DMS153 treated with DMSO at 0.1 percent for 48 hours (cell line): ENCODE data around the gene KLHL10.
"Not testable (repeated sequence)": the region's sequence is repeated elsewhere in the genome, so short reads cannot be mapped to it uniquely, and the experiment has no call there.

Experiments
- DNase-seq: peaks from one replicate; lab custom pipeline; 2025; ENCODE audit not compliant: unreplicated experiment; lab: John Stamatoyannopoulos, UW

The KLHL10 gene

DNA sequence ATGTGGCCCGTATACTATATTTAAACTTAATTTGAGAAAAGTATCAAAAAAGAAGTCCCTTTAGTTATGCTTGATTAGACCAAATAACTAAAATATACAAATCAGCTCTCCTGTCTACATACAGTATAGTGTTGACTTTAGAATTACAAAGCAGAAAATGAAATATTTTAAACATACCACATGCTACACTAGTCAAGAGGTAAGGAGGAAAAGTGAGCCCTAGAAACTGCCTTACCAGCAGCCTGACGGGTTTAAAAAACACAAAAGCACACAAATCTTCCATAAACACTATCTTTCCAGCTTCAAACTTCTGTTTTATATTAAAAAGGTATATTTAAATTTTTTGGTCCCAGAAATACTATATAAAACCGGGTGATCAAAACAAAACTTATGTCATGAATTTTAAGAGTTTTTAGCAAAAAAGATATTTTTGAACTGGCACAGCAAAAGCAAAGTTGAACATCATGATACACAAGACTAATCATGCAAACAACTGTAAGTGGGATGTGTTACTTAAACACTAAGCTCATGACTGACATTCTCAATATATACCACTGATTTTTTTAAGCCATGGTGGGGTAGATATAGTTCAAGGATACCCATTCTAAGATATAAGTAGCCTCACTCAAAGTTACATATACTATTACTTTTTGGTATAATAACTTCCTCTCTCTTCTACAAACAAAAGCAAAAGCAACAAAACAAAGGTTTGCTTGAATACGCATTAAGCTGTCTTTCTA, 11.8 kb downstream of the KLHL10 start:
- DNase-seq, result no peak

GRCh38 chr17:41851382-41851781, 13.8 kb downstream of the KLHL10 start:
- not testable (repeated sequence) for DNase-seq

GRCh38 chr17:41860254-41860931, 22.8 kb downstream of the KLHL10 start:
- no peak for DNase-seq

DNA sequence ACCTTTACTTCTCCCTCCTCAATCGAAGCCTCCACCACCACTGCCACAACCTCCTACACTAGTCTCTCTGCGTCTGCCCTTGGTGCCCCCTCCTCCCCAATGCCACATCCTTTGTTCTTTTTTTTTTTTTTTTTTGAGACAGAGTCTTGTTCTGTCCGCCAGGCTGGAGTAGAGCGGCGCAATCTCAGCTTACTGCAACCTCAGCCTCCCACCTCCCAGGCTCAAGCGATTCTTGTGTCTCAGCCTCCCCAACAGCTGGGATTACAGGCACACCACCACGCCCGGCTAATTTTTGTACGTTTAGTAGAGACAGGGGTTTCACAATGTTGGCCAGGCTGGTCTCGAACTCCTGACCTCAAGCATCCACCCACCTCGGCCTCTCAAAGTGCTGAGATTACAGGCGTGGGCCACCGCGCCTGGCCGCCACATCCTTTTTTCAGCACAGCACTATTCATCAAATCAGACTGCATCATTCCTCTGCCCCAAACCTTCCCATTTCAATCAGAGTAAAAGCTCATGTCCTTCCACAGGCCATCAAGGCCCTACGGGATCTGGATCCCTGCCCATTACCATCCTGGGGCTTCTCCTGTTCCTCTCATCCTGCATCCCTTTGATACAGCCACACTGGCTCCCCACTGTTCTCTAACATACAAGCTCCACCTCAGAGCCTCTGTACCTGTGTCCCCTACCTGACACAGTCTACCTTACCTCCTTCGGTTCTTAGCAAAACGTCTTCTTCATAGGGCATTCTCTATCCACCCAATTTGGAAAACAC, 25.6 kb downstream of the KLHL10 start:
- DNase-seq, result no peak

DNA sequence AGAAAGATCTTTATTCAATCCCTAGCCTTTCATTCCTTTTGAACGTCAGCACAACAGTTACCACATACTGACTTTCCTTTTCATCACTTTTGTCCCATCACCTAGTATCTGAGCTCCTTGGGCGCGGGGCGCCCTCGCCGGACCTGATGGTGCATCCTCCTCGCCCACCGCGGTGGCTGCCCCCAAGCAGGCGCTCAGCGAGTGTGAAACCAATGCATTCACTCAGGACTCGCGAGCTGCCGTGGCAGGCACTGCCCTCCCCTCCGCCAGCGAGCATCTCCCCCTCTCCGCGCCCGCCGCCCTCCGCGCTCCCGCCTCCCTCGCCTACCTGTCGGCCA, 26.8 kb downstream of the KLHL10 start:
- DNase-seq, result no peak

DNA sequence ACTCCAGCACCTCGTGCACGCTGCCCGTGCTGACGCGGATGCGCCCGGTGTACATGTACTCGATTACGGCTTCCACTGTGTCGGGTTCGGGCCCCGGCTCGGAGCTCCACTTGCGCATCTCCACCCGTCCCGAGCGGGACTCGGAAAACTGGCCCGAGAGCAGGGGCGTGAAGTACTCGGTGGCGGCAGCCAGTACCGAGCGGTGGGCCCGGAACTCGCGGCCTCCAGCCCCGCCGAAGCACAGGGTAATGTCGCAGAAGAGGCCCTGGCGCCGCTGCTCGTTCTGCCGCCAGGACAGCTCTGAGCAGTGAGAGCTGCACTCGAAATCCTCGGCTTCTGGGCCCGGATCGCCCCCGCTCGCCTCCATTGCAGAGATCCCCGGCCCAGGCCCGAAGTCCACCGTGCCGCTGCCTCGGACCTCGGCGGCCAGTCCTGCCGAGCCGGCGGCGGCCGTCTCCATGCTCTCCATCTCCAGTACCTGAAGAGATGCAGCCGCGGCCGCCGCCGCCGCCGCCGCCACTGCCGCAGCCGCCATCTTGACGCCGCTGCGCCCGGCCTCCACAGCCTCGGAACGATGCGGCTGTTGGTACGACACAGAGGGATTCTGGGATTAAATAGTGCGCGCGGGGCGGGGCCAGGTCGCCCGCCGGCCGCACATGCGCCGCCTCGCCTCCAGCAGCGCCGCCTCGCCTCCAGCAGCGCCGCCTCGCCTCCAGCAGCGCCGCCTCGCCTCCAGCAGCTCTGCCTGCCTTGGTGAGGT, 27.4 kb downstream of the KLHL10 start, which contains the start of gene KLHL11:
Gene KLHL11, minus strand, starts transcription at position 588 of the 760 bp plus-strand sequence. Its CDS starts 53 bp downstream, at position 535.
- peak; percentile 61 for DNase-seq

- no peak for DNase-seq
Measured at GRCh38 chr17:41865596-41865893, 27.9 kb downstream of the KLHL10 start.

GRCh38 chr17:41868568-41868967, 30.9 kb downstream of the KLHL10 start:
- DNase-seq, result no peak

DNA sequence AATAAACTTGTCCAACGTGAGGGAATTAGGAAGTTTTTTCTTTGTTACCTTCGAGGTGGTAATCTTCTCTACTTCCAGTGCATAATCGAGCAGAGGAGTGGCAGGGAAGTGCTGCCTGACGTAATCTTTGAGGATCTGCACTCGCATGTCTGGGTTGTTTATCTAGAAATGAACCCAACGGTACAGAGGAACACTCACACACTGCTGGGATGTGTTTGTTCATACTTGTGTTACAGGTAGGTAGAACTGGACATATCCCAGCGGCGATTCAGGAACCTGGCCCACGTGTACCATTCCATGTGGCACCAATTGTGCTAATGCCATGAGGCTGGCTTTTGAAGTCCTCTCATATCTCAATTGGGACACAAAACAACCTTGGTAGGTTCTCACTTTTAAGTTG, 31.8 kb downstream of the KLHL10 start:
- no peak for DNase-seq

- no peak for DNase-seq
Measured at GRCh38 chr17:41870097-41870496, 32.5 kb downstream of the KLHL10 start.

DNA sequence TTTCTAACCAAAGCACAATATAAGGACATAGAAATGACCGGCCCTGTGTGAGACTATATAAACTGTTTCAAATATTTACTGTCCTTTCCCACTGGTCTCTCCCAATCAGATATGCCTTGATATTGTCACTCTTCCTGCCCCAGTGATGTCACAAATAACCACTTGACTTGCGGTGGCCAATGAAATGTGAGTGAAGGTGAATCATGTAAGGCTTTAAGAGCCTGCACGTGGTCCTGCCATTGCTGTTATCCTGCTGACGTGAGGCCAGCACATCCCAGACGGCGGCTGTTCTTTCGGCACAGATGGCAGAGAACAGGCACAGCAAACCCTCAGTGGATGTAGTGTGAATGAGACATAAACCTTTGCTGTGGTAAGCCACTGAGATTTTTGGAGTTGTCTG, 33.0 kb downstream of the KLHL10 start:
- no peak for DNase-seq

- DNase-seq, result no peak
Measured at GRCh38 chr17:41871789-41872188, 34.2 kb downstream of the KLHL10 start.

DNA sequence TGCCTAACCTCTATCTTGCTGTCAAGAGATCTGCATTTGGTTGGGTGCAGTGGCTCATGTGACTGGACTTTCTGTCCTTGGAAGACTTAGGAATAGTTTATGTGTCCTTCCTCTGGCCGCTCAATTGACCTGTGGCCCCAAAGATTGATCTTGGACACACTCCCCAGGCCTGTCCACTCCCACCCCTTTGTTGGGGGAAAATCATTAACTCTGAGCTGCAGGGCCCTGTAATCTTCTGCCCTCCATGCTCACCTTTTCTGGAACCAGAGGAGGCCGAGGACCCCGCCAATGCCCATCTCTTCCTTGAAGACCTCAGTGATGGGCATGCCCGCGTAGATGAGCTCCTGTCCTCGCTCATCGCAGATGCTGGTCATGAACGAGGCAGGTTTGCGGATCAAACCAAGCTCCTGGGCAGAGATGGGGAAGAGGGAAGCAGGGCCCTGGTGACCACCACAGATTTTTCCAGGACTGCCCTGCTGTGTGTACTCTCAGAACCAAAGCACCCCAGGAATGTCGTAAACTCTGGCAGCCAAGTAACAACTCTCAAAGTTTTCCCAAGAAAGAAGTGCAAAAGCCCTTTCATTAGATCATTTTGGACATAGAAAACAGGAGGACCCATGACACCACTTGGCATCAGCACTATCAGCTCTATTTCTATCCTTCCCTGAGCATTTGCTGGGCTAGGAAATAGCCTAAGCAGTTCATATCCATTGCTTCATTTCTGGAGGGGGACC, 36.1 kb downstream of the KLHL10 start:
- no peak for DNase-seq

DNA sequence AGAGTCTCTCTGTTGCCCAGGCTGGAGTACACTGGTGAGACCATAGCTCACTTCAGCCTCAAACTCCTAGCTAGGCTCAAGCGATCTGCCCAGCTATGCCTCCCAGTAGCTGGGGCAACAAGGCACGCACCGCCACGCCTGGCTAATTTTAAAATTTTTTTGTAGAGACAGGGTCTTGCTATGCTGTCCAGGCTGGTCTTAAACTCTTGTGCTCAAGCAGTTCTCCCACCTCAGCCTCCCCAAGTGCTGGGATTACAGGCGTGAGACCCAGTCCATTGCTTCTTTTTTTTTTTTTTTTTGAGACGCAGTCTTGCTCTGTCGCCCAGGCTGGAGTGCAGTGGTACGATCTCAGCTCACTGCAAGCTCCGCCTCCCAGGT, 36.7 kb downstream of the KLHL10 start:
- not testable (repeated sequence) for DNase-seq

- DNase-seq, result no peak
Measured at GRCh38 chr17:41880130-41880529, 42.5 kb downstream of the KLHL10 start.

DNA sequence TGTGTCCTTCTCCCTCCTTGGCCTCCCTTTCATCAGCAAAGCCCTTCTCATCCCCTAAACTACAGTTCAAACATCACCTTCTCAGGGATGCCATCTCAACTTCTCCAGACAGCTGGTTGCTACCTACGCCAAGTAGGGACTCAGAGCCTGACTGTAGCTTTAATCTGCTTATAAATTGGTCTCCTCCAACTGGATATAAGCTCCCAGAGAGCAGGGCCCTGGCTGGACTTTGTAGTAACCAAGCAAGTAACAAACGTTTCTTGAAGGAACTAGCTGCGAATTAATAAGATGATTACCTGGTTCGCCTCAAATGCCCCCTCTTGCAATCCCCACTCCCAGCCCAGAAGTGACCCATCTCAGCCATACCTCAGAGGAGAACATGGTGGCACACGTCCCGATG, 45.1 kb downstream of the KLHL10 start:
- no peak for DNase-seq

DNA sequence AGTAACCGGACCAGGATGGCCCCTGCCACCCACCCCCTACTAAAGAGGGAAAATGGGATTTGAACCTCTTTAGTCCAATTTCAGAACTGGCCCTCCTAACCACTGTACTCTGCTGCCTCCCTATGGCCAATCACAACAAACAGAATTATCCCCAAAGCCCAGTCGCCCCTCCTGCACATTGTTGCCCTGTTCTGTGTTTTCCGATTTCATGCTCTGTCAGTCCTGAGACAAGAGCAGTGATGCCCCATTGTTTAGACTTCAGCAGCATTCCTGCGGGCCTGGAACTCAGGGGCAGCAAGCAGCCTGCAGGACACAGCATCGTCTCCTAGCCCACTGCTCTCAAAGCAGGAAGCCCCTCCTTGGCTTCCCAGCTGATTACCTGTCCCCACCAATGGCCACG, 48.1 kb downstream of the KLHL10 start:
- DNase-seq, result no peak

DNA sequence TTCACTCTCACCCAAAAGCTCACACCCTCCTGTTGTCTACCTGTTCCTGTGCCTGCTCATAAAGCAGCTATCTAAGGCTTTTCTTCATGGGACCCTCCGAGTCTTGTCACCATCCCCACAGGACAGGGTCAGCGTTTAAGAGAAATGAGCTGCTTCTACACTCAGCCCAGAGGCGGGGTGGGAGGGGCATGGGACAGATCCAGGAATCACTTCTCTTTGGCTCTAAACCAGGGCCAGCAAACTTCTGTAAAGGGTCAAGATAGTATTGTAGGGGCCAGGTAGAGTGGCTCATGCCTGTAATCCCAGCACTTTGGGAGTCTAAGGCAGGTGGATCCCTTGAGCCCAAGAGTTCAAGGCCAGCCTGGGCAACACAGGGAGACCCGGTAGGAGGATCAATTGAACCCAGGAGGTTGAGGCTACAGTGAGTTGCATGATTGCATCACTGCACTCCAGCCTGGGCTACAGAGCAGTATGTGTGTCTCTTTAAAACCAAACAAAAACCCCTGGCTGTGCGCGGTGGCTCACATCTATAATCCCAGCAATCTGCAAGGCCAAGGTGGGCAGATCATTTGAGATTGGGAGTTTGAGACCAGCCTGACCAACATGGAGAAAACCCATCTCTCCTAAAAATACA, 50.8 kb downstream of the KLHL10 start:
- no peak for DNase-seq

DNA sequence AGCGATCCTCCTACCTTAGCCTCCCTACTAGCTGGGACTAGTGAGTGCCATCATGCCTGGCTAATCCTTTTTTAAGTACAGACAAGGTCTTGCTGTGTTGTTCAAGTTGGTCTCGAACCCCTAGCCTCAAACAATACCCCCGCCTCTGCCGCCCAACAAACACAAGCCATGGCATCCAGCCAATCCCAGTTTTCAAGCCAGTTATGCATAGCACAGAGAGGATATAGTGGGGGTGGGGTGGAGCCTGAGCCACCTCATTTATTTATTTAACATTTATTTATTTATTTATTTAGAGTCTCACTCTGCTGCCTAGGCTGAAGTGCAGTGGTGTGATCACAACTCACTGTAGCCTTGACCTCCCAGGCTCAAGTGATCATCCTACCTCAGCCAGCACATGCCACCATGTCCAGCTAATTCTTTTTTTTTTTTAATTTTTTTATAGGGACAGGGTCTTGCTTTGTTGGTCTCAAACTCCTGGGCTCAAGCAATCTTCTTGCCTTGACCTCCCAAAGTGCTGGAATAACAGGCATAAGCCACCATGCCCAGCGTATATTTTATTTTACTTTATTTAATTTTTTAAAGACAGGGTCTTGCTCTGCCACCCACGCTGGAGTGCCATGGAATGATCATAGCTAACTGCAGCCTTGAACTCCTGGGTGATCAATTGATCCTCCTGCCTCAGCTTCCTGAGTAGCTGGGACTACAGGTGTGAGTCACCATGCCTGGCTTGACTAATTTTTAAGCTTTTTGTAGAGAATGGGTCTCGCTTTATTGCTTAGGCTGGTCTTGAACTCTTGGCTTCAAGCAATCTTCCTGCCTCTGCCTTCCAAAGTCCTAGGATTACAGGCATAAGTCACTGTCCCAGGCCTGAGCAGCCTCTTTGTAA, 53.8 kb downstream of the KLHL10 start:
- no peak for DNase-seq
